ENCODE data around the gene CRYBG1.
A peak's percentile ranks its signal among the peaks of the same experiment; 100 is the strongest.

Gene CRYBG1

GRCh38 chr6:106600329-106600728 is 239.8 kb downstream of the CRYBG1 start:
- Histone ChIP-seq H3K27me3 (ENCODE audit: low read depth) (no peaks in the 10 kb centered on the region), H3K4me3 (no peak overlapping the region), H3K36me3 (replicated peaks) (no peaks in the 10 kb centered on the region), H3K9me3 (no peaks in the 10 kb centered on the region), H3K4me1 (no peaks in the 10 kb centered on the region)
- in situ Hi-C loops (cut with MboI; ENCODE audit: low sequenced_read_pairs), result no loop called here
- DNase-seq (ENCODE audit: low spot score in 2 of 2), result no peak

GRCh38 chr6:106608080-106608668 is 247.7 kb downstream of the CRYBG1 start:
- Histone ChIP-seq H3K9me3 (0 out of 2 replicates have a peak, but pooled peaks cover 2% of the 10 kb centered on the region), H3K36me3 (replicated peaks) (peaks cover 3% of the 10 kb centered on the region; the same call in 1 of the 2 replicates), H3K4me1 (peaks cover 3% of the 10 kb centered on the region), H3K4me3 (no peak overlapping the region), H3K27me3 (ENCODE audit: low read depth) (no peaks in the 10 kb centered on the region)
- in situ Hi-C loops (cut with MboI; ENCODE audit: low sequenced_read_pairs), result no loop called here
- DNase-seq (ENCODE audit: low spot score in 2 of 2), result peak; percentile 46 to 50

GRCh38 chr6:106609699-106610098 is 249.2 kb downstream of the CRYBG1 start:
- Histone ChIP-seq H3K4me3 (no peak overlapping the region), H3K36me3 (replicated peaks) (peaks cover 3% of the 10 kb centered on the region; the same call in 1 of the 2 replicates), H3K27me3 (ENCODE audit: low read depth) (no peaks in the 10 kb centered on the region), H3K9me3 (0 out of 2 replicates have a peak, but pooled peaks cover 2% of the 10 kb centered on the region), H3K4me1 (peaks cover 16% of the 10 kb centered on the region)
- in situ Hi-C loops (cut with MboI; ENCODE audit: low sequenced_read_pairs), result no loop called here
- DNase-seq (ENCODE audit: low spot score in 2 of 2), result peak in 1 of 2 experiments; percentile 40

GRCh38 chr6:106611030-106611429 is 250.5 kb downstream of the CRYBG1 start:
- no peak for DNase-seq (ENCODE audit: low spot score in 2 of 2)
- H3K4me1 ChIP-seq, result peaks cover 19% of the 10 kb centered on the region
- H3K36me3 ChIP-seq (replicated peaks), result peaks cover 3% of the 10 kb centered on the region; the same call in 1 of the 2 replicates
- no peaks in the 10 kb centered on the region for H3K9me3 ChIP-seq
- in situ Hi-C loops (cut with MboI; ENCODE audit: low sequenced_read_pairs), result no loop called here
- no peak overlapping the region for H3K4me3 ChIP-seq
- H3K27me3 ChIP-seq (ENCODE audit: low read depth), result no peaks in the 10 kb centered on the region

GRCh38 chr6:106612671-106613416 is 252.3 kb downstream of the CRYBG1 start:
- Histone ChIP-seq H3K4me3 (no peak overlapping the region), H3K4me1 (peaks cover 19% of the 10 kb centered on the region), H3K27me3 (ENCODE audit: low read depth) (no peaks in the 10 kb centered on the region), H3K36me3 (replicated peaks) (peaks cover 6% of the 10 kb centered on the region), H3K9me3 (no peaks in the 10 kb centered on the region)
- in situ Hi-C loops (cut with MboI; ENCODE audit: low sequenced_read_pairs), result no loop called here
- no peak for DNase-seq (ENCODE audit: low spot score in 2 of 2)

- Histone ChIP-seq H3K4me3 (no peak overlapping the region), H3K4me1 (peaks cover 19% of the 10 kb centered on the region), H3K9me3 (no peaks in the 10 kb centered on the region), H3K36me3 (replicated peaks) (peaks cover 6% of the 10 kb centered on the region), H3K27me3 (ENCODE audit: low read depth) (no peaks in the 10 kb centered on the region)
- DNase-seq (ENCODE audit: low spot score in 2 of 2), result peak; percentile 38 to 75
- in situ Hi-C loops (cut with MboI; ENCODE audit: low sequenced_read_pairs), result no loop called here
Observed at GRCh38 chr6:106613590-106613989, 253.1 kb downstream of the CRYBG1 start.

- no peak overlapping the region for H3K4me3 ChIP-seq
- no peak for DNase-seq (ENCODE audit: low spot score in 2 of 2)
- H3K27me3 ChIP-seq (ENCODE audit: low read depth), result no peaks in the 10 kb centered on the region
- peaks cover 6% of the 10 kb centered on the region for H3K36me3 ChIP-seq (replicated peaks)
- H3K4me1 ChIP-seq, result peaks cover 19% of the 10 kb centered on the region
- in situ Hi-C loops (cut with MboI; ENCODE audit: low sequenced_read_pairs), result no loop called here
- no peaks in the 10 kb centered on the region for H3K9me3 ChIP-seq
Observed at GRCh38 chr6:106614166-106614565, 253.6 kb downstream of the CRYBG1 start.

GRCh38 chr6:106614592-106615257 is 254.2 kb downstream of the CRYBG1 start:
- no peaks in the 10 kb centered on the region for H3K9me3 ChIP-seq
- peaks cover 19% of the 10 kb centered on the region for H3K4me1 ChIP-seq
- no peaks in the 10 kb centered on the region for H3K27me3 ChIP-seq (ENCODE audit: low read depth)
- in situ Hi-C loops (cut with MboI; ENCODE audit: low sequenced_read_pairs), result no loop called here
- peaks cover 6% of the 10 kb centered on the region for H3K36me3 ChIP-seq (replicated peaks)
- DNase-seq (ENCODE audit: low spot score in 2 of 2), result no peak
- H3K4me3 ChIP-seq, result no peak overlapping the region

- DNase-seq (ENCODE audit: low spot score in 2 of 2), result no peak
- Histone ChIP-seq H3K4me3 (no peak overlapping the region), H3K36me3 (replicated peaks) (peaks cover 4% of the 10 kb centered on the region), H3K27me3 (ENCODE audit: low read depth) (no peaks in the 10 kb centered on the region), H3K4me1 (peaks cover 19% of the 10 kb centered on the region), H3K9me3 (no peaks in the 10 kb centered on the region)
- in situ Hi-C loops (cut with MboI; ENCODE audit: low sequenced_read_pairs), result no loop called here
Observed at GRCh38 chr6:106617302-106617701, 256.8 kb downstream of the CRYBG1 start.

GRCh38 chr6:106617857-106618256 is 257.3 kb downstream of the CRYBG1 start:
- in situ Hi-C loops (cut with MboI; ENCODE audit: low sequenced_read_pairs), result no loop called here
- peaks cover 4% of the 10 kb centered on the region for H3K36me3 ChIP-seq (replicated peaks)
- no peaks in the 10 kb centered on the region for H3K27me3 ChIP-seq (ENCODE audit: low read depth)
- DNase-seq (ENCODE audit: low spot score in 2 of 2), result no peak
- no peak overlapping the region for H3K4me3 ChIP-seq
- H3K9me3 ChIP-seq, result no peaks in the 10 kb centered on the region
- peaks cover 19% of the 10 kb centered on the region for H3K4me1 ChIP-seq

GRCh38 chr6:106618324-106618723 is 257.8 kb downstream of the CRYBG1 start:
- Histone ChIP-seq H3K9me3 (no peaks in the 10 kb centered on the region), H3K36me3 (replicated peaks) (peaks cover 4% of the 10 kb centered on the region; the same call in 1 of the 2 replicates), H3K4me1 (peaks cover 14% of the 10 kb centered on the region), H3K27me3 (ENCODE audit: low read depth) (no peaks in the 10 kb centered on the region), H3K4me3 (no peak overlapping the region)
- in situ Hi-C loops (cut with MboI; ENCODE audit: low sequenced_read_pairs), result no loop called here
- DNase-seq (ENCODE audit: low spot score in 2 of 2), result no peak

GRCh38 chr6:106619223-106619622 is 258.7 kb downstream of the CRYBG1 start:
- Histone ChIP-seq H3K4me3 (no peak overlapping the region), H3K4me1 (peaks cover 7% of the 10 kb centered on the region), H3K9me3 (no peaks in the 10 kb centered on the region), H3K36me3 (replicated peaks) (peaks cover 4% of the 10 kb centered on the region; the same call in 1 of the 2 replicates), H3K27me3 (ENCODE audit: low read depth) (no peaks in the 10 kb centered on the region)
- no peak for DNase-seq (ENCODE audit: low spot score in 2 of 2)
- in situ Hi-C loops (cut with MboI; ENCODE audit: low sequenced_read_pairs), result no loop called here

- no peak for DNase-seq (ENCODE audit: low spot score in 2 of 2)
- Histone ChIP-seq H3K4me1 (no peaks in the 10 kb centered on the region), H3K9me3 (no peaks in the 10 kb centered on the region), H3K27me3 (ENCODE audit: low read depth) (no peaks in the 10 kb centered on the region), H3K36me3 (replicated peaks) (peaks cover 4% of the 10 kb centered on the region; the same call in 1 of the 2 replicates), H3K4me3 (no peak overlapping the region)
- in situ Hi-C loops (cut with MboI; ENCODE audit: low sequenced_read_pairs), result no loop called here
Observed at GRCh38 chr6:106620931-106621672, 260.6 kb downstream of the CRYBG1 start.

Measured in HAP-1 (cell line).